Measurements from ENCODE around the gene ZSWIM1.

Gene ZSWIM1

GRCh38 chr20:45910670-45911485 is 29.9 kb downstream of the ZSWIM1 start:
- Histone ChIP-seq H2BK120ac (ENCODE audit: low read depth, low read length) (no peak overlapping the region), H3K56ac (ENCODE audit: low read length) (peak overlapping the region; percentile 94), H3K4me2 (ENCODE audit: low read length) (peak overlapping the region; percentile 99), H2BK15ac (replicated peaks; ENCODE audit: low read depth) (no peak overlapping the region), H3K4me1 (ENCODE audit: control insufficient read depth, low read depth, low read length) (peaks cover 2% of the 10 kb centered on the region), H3K79me2 (ENCODE audit: control insufficient read depth, insufficient read depth, low read length) (peaks cover 3% of the 10 kb centered on the region), H2AK5ac (ENCODE audit: low read length) (no peak overlapping the region), H3K36me3 (ENCODE audit: control insufficient read depth, insufficient read depth, low read length) (peaks cover 12% of the 10 kb centered on the region), H4K5ac (ENCODE audit: low read length) (no peak overlapping the region), H4K8ac (ENCODE audit: low read depth, low read length) (no peak overlapping the region), H3K27ac (ENCODE audit: low read depth, low read length) (peak overlapping the region; percentile 1), H3K18ac (ENCODE audit: low read length) (no peak overlapping the region), H3K79me1 (ENCODE audit: low read length) (peaks cover 6% of the 10 kb centered on the region), H3K4me3 (ENCODE audit: low read length) (peak overlapping the region; percentile 78), H3K4ac (ENCODE audit: low read depth, low read length) (peak overlapping the region; percentile 1), H2BK5ac (ENCODE audit: low read length) (peak overlapping the region; percentile 80), H3K27me3 (ENCODE audit: insufficient read depth, low read length, poor library complexity) (no peaks in the 10 kb centered on the region), H3K9ac (ENCODE audit: low read length) (peak overlapping the region; percentile 94), H3K23ac (ENCODE audit: low read length) (no peak overlapping the region)
- DNase-seq, result peak; percentile 100
- 100% methylated on average over 1 of the region's 43 CpGs for WGBS (ENCODE audit: extremely low coverage, insufficient coverage, low lambda C conversion rate)

DNA sequence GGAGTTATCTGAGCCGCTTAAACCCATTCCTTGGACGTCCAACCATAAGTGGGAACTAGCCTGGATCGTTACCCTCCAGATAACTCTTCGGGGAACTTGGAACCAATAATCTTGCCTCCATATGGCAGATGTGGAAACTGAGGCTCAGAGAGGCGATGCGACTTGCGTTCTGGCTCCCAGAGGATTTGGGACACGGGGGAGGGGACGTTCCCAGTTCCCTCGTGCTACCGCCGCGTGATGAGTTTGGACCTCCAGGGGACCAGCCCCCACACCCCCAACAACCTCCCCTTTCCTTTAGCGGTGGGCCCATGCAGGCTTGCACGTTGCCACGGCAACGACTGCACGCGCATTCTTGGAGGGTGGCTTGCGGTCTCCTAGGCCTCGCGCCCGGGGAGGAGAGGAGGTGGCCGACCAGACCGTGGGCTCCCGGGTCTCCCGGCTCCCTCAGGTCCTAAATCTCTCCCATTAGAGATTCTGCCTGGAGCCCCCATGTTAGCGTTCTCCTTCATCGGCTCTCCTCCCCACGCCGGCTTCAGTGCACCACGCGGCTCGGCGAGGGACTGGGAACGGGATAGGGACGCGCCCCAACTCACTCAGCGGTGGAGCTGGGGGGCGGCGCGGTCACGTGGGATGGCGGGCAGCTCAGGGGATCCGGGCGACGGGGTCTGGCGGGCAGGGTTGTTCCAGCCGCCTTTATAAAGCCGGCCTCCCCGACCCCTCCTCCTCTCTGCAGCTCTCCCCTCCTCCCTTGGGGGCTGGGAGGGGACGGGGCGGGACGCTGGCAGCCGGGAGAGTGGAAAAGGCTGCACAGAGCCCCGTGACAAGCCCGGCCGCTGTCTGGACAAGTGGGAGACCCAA is 30.7 kb downstream of the ZSWIM1 start, which contains the start of gene PLTP:
TSS of gene PLTP (minus strand) at position 670 of the 858 bp plus-strand sequence. CDS start 703 bp downstream, outside the sequence.
- WGBS (ENCODE audit: extremely low coverage, insufficient coverage, low lambda C conversion rate), result no CpG with 5 or more reads among the region's 58 CpGs
- Histone ChIP-seq H2AK5ac (ENCODE audit: low read length) (peak within 1 kb of the TSS; percentile 11), H3K36me3 (ENCODE audit: control insufficient read depth, insufficient read depth, low read length) (peaks cover 10% of the 10 kb centered on the region), H3K4me1 (ENCODE audit: control insufficient read depth, low read depth, low read length) (peaks cover 2% of the 10 kb centered on the region), H4K5ac (ENCODE audit: low read length) (no peak within 1 kb of the TSS), H4K8ac (ENCODE audit: low read depth, low read length) (no peak within 1 kb of the TSS), H3K79me2 (ENCODE audit: control insufficient read depth, insufficient read depth, low read length) (peaks cover 3% of the 10 kb centered on the region), H3K23ac (ENCODE audit: low read length) (no peak within 1 kb of the TSS), H3K56ac (ENCODE audit: low read length) (peak within 1 kb of the TSS; percentile 94), H3K27me3 (ENCODE audit: insufficient read depth, low read length, poor library complexity) (no peaks in the 10 kb centered on the region), H3K27ac (ENCODE audit: low read depth, low read length) (peak within 1 kb of the TSS; percentile 1), H3K79me1 (ENCODE audit: low read length) (peaks cover 6% of the 10 kb centered on the region), H3K9ac (ENCODE audit: low read length) (peak within 1 kb of the TSS; percentile 94), H2BK15ac (replicated peaks; ENCODE audit: low read depth) (no peak within 1 kb of the TSS), H3K4me2 (ENCODE audit: low read length) (peak within 1 kb of the TSS; percentile 99), H3K4ac (ENCODE audit: low read depth, low read length) (peak within 1 kb of the TSS; percentile 1), H2BK5ac (ENCODE audit: low read length) (peak within 1 kb of the TSS; percentile 80), H2BK120ac (ENCODE audit: low read depth, low read length) (no peak within 1 kb of the TSS), H3K18ac (ENCODE audit: low read length) (no peak within 1 kb of the TSS), H3K4me3 (ENCODE audit: low read length) (peak within 1 kb of the TSS; percentile 78)
- DNase-seq, result peak; percentile 82

GRCh38 chr20:45912344-45912682 is 31.3 kb downstream of the ZSWIM1 start:
- no CpG with 5 or more reads among the region's 4 CpGs for WGBS (ENCODE audit: extremely low coverage, insufficient coverage, low lambda C conversion rate)
- H3K27ac ChIP-seq (ENCODE audit: low read depth, low read length), result no peak overlapping the region

DNA sequence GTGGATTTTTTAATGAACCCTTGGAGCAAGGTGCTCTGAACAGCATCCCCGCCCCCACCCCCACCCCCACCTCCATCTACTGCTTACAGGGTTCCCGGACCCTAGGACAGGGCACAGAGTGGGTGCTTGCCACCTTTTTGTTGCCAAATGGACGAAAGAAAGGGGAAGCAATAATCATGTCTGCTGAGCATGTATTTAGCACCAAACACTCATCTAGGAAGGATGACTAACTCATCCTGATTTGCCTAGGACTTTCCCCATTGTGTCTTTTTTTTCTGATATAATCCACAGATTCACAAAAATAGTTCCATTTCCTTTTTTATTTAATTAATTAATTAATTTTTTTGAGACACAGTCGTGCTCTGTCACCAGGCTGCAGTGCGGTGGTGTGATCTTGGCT is 32.1 kb downstream of the ZSWIM1 start:
- Histone ChIP-seq H3K79me2 (ENCODE audit: control insufficient read depth, insufficient read depth, low read length) (peaks cover 3% of the 10 kb centered on the region), H2AK5ac (ENCODE audit: low read length) (no peak overlapping the region), H3K4ac (ENCODE audit: low read depth, low read length) (no peak overlapping the region), H3K56ac (ENCODE audit: low read length) (no peak overlapping the region), H2BK120ac (ENCODE audit: low read depth, low read length) (no peak overlapping the region), H4K5ac (ENCODE audit: low read length) (no peak overlapping the region), H3K23ac (ENCODE audit: low read length) (no peak overlapping the region), H2BK15ac (replicated peaks; ENCODE audit: low read depth) (no peak overlapping the region), H3K9ac (ENCODE audit: low read length) (no peak overlapping the region), H3K4me1 (ENCODE audit: control insufficient read depth, low read depth, low read length) (peaks cover 2% of the 10 kb centered on the region), H3K27me3 (ENCODE audit: insufficient read depth, low read length, poor library complexity) (no peaks in the 10 kb centered on the region), H2BK5ac (ENCODE audit: low read length) (no peak overlapping the region), H3K36me3 (ENCODE audit: control insufficient read depth, insufficient read depth, low read length) (peaks cover 2% of the 10 kb centered on the region), H3K18ac (ENCODE audit: low read length) (no peak overlapping the region), H3K79me1 (ENCODE audit: low read length) (peaks cover 6% of the 10 kb centered on the region), H3K4me3 (ENCODE audit: low read length) (no peak overlapping the region), H4K8ac (ENCODE audit: low read depth, low read length) (no peak overlapping the region), H3K4me2 (ENCODE audit: low read length) (no peak overlapping the region), H3K27ac (ENCODE audit: low read depth, low read length) (no peak overlapping the region)
- no peak for DNase-seq
- no CpG with 5 or more reads among the region's 5 CpGs for WGBS (ENCODE audit: extremely low coverage, insufficient coverage, low lambda C conversion rate)

More at GRCh38 chr20:45912344-45912682, 31.3 kb downstream of the ZSWIM1 start:
- no peaks in the 10 kb centered on the region for H3K27me3 ChIP-seq (ENCODE audit: insufficient read depth, low read length, poor library complexity)
- H2BK120ac ChIP-seq (ENCODE audit: low read depth, low read length), result no peak overlapping the region
- no peak for DNase-seq
- H3K4me3 ChIP-seq (ENCODE audit: low read length), result no peak overlapping the region
- peak overlapping the region; percentile 40 for H3K56ac ChIP-seq (ENCODE audit: low read length)
- peak overlapping the region; percentile 62 for H3K4me2 ChIP-seq (ENCODE audit: low read length)
- no peak overlapping the region for H3K23ac ChIP-seq (ENCODE audit: low read length)
- no peak overlapping the region for H4K5ac ChIP-seq (ENCODE audit: low read length)
- peaks cover 6% of the 10 kb centered on the region for H3K79me1 ChIP-seq (ENCODE audit: low read length)
- peak overlapping the region; percentile 67 for H3K9ac ChIP-seq (ENCODE audit: low read length)
- no peak overlapping the region for H2AK5ac ChIP-seq (ENCODE audit: low read length)
- H4K8ac ChIP-seq (ENCODE audit: low read depth, low read length), result no peak overlapping the region
- no peak overlapping the region for H2BK15ac ChIP-seq (replicated peaks; ENCODE audit: low read depth)
- H3K79me2 ChIP-seq (ENCODE audit: control insufficient read depth, insufficient read depth, low read length), result peaks cover 3% of the 10 kb centered on the region
- peaks cover 9% of the 10 kb centered on the region for H3K36me3 ChIP-seq (ENCODE audit: control insufficient read depth, insufficient read depth, low read length)
- no peak overlapping the region for H3K4ac ChIP-seq (ENCODE audit: low read depth, low read length)
- no peak overlapping the region for H3K18ac ChIP-seq (ENCODE audit: low read length)
- peaks cover 2% of the 10 kb centered on the region for H3K4me1 ChIP-seq (ENCODE audit: control insufficient read depth, low read depth, low read length)
- no peak overlapping the region for H2BK5ac ChIP-seq (ENCODE audit: low read length)

GRCh38 chr20:45917790-45918141 is 36.7 kb downstream of the ZSWIM1 start:
- no CpG with 5 or more reads among the region's 5 CpGs for WGBS (ENCODE audit: extremely low coverage, insufficient coverage, low lambda C conversion rate)
- no peak overlapping the region for H2BK5ac ChIP-seq (ENCODE audit: low read length)
- H3K56ac ChIP-seq (ENCODE audit: low read length), result no peak overlapping the region
- no peak overlapping the region for H3K4ac ChIP-seq (ENCODE audit: low read depth, low read length)
- H3K23ac ChIP-seq (ENCODE audit: low read length), result no peak overlapping the region
- H3K4me2 ChIP-seq (ENCODE audit: low read length), result no peak overlapping the region
- no peak overlapping the region for H2BK15ac ChIP-seq (replicated peaks; ENCODE audit: low read depth)
- no peaks in the 10 kb centered on the region for H3K27me3 ChIP-seq (ENCODE audit: insufficient read depth, low read length, poor library complexity)
- no peak overlapping the region for H4K5ac ChIP-seq (ENCODE audit: low read length)
- no peak overlapping the region for H2BK120ac ChIP-seq (ENCODE audit: low read depth, low read length)
- no peak overlapping the region for H3K27ac ChIP-seq (ENCODE audit: low read depth, low read length)
- no peak overlapping the region for H2AK5ac ChIP-seq (ENCODE audit: low read length)
- H3K4me3 ChIP-seq (ENCODE audit: low read length), result no peak overlapping the region
- H3K79me2 ChIP-seq (ENCODE audit: control insufficient read depth, insufficient read depth, low read length), result no peaks in the 10 kb centered on the region
- no peaks in the 10 kb centered on the region for H3K79me1 ChIP-seq (ENCODE audit: low read length)
- no peak overlapping the region for H3K18ac ChIP-seq (ENCODE audit: low read length)
- H3K4me1 ChIP-seq (ENCODE audit: control insufficient read depth, low read depth, low read length), result no peaks in the 10 kb centered on the region
- DNase-seq, result no peak
- no peak overlapping the region for H3K9ac ChIP-seq (ENCODE audit: low read length)
- no peaks in the 10 kb centered on the region for H3K36me3 ChIP-seq (ENCODE audit: control insufficient read depth, insufficient read depth, low read length)
- H4K8ac ChIP-seq (ENCODE audit: low read depth, low read length), result no peak overlapping the region
